EL (cell line): ENCODE data around the gene SNUPN.
A peak's percentile ranks its signal among the peaks of the same experiment; 100 is the strongest.
"Not testable (repeated sequence)": the region's sequence is repeated elsewhere in the genome, so short reads cannot be mapped to it uniquely, and the experiment has no call there.

ENCODE experiments used
- DNase-seq: peaks from one replicate; pipeline ENCODE4 v3.0.0-alpha.2; 2016

SNUPN gene

GRCh38 chr15:75631935-75632334, 6.4 kb upstream of the SNUPN start:
- DNase-seq = no peak

- no peak for DNase-seq
Measured at GRCh38 chr15:75622505-75622904, 3.0 kb downstream of the SNUPN start.

- DNase-seq = peak; percentile 85
Measured at GRCh38 chr15:75620841-75621391, 4.6 kb downstream of the SNUPN start.

DNA sequence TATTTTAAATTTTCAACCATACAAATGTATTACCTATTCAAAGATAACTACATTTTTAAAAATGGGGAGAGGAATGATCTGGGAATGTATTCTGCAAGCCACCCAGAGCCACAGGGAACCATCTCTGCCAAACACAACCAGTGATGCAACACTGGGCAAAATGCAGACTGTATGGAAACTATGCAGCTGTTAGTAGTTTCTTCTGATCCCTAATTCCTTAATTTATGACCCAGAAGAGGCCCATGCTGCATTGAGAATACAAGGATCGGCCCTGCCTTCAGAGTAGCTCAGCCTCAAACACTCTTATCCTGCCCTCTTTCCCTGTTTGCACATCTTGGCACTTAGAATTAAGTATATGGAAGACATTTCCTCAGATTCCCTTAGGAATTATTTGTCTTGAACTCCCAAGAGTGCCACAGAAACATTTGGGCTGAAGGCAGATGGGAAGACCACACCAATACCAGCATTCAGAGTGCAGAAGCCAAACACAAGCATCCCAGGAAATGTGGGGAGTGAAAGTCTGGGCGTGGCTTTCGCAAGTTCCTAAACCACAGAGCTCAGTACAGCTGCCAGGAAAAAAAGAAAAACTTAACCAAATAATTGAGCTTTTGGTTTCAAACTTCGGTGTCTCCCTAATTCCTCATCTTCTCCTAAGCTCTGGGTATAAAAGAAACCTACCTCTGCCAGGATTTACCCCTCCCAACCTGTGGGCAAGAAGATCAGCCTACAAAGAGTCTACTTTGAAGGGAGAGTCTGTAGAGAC, 5.3 kb downstream of the SNUPN start:
- DNase-seq = peak; percentile 61

DNA sequence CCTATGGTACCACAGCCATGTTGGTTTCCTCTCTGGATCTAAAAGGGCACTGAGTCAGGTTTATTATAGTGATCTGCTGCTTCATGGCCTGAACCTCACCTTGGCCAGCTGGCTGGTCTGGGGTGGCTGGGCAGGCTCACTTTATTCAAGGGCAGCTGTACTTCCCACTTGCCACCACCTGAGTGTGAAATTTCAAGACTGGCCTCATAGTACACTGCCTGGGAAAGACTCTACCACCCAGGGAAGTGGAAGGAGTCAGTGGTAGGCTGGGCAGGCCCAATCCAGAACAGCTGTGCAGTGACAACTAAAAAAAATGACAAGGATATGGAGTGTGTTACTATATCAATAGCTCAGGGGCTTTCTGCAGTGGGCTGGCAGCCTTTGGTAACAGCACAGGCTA, 8.8 kb downstream of the SNUPN start:
- DNase-seq = no peak

- DNase-seq = peak; percentile 47
Measured at GRCh38 chr15:75606711-75607699, 18.5 kb downstream of the SNUPN start.

DNA sequence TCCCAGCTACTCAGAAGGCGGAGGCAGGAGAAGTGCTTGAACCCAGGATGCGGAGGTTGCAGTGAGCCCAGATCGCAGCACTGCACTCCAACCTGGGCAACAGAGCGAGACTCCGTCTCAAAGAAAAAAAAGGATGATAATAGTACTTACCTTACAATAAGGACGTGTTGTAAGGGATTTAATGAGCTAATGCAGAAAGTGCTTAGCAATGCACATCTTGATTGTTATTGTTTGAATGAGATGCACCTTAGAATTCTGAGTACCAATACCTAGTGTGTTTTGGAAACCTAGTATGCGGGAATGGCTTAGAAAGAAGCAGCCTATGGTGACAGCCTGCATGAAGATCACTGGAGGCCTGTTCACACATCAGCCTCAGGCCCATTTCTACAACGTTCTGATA, 19.5 kb downstream of the SNUPN start:
- DNase-seq = no peak

- no peak for DNase-seq
Measured at GRCh38 chr15:75599401-75599800, 26.1 kb downstream of the SNUPN start.

- no peak for DNase-seq
Measured at GRCh38 chr15:75598361-75598760, 27.2 kb downstream of the SNUPN start.

DNA sequence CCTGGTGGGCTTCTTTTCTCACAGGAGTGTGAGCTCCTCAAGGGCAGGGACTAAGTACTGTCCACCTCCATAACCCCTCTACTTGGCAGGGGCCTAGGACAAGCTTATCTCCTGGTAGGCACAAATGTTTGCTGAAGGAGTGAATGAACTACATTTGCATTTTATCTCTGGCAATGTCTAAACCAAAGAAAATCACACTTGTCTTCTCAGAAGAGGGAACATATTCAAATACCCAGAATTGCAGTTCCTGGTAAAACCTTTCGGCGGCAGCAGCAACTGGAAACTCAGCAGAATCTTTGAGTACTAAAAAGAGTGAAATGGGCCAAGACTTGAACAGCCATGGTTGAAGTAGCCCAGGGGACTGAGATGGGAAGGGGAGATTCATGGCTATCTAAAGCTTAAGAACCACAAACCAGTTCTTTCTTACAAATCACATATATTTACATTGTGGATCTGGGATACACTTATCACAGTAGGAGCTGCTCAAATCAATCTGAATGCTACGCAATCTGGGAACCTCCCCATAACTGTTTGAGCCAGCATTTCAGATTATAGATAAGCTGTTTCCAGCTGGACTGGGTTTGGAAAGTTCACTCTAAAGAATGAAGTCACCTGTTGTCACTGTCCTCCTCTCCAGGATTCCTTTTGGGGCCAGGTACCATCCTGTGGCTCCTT, 27.7 kb downstream of the SNUPN start:
- peak; percentile 12 for DNase-seq

- no peak for DNase-seq
Measured at GRCh38 chr15:75596703-75597345, 28.7 kb downstream of the SNUPN start.

- DNase-seq = no peak
Measured at GRCh38 chr15:75594276-75594675, 31.2 kb downstream of the SNUPN start.

- no peak for DNase-seq
Measured at GRCh38 chr15:75591655-75592364, 33.7 kb downstream of the SNUPN start.

DNA sequence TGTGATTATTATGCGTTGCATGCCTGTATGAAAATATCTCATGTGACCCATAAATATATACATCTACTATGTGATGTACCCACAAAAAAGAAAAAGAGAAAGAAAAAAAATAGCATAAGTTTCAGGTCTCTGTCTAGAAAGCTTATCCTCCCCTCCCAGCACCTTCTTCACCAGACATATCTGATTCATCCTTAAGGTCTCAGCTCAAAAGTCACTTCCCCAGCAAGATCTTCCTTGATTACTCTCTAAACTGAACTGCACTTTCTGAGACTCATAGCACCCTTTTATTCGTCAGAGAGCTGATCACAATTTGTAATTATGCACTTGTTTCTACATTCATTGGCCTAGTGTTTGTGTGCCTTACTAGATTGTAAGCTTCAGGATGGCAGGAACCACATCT, 35.3 kb downstream of the SNUPN start:
- no peak for DNase-seq

- DNase-seq = no peak
Measured at GRCh38 chr15:75589071-75589470, 36.5 kb downstream of the SNUPN start.

DNA sequence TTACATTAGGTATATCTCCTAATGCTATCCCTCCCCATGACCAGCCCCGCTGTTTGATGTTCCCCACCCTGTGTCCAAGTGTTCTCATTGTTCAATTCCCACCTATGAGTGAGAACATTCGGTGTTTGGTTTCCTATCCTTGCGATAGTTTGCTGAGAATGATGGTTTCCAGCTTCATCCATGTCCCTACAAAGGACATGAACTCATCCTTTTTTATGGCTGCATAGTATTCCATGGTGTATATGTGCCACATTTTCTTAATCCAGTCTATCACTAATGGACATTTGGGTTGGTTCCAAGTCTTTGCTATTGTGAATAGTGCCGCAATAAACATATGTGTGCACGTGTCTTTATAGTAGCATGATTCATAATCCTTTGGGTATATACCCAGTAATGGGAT, 39.1 kb downstream of the SNUPN start:
- not testable (repeated sequence) for DNase-seq

DNA sequence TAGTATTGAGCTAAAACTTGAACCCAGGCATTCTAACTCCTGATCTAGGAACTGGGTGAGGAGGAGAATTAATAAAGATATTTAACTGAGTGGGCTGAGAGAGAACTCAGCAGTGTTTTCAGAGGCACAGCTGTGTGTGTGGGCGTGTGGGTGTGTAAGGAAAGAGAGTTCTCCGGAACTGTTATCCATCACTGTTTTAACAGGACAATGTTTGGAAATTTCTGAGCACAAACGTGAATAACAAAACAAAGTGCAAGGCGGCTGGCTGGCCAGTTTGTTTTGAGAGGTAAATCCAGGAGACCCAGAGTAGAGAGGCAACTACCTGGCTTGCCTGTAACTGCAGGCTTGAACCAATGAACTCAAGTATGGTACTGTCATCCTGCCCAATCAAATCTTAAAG, 41.4 kb downstream of the SNUPN start:
- no peak for DNase-seq

DNA sequence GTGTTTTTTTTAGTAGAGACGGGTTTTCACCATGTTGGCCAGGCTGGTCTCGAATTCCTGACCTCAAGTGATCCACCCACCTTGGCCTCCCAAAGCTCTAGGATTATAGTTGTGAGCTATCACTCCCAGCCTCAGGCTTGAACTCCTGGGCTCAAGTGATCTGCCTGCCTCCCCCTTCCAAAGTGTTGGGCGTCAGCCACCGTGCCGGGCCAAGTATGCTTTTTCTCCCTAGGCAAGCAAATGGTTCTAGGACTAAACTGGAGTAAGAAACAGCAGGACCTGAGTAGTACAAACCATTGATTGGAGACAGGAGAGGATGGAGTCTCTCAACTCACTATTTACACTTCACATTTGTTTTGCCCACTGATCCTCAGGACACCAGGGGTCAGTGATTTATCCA, 41.8 kb downstream of the SNUPN start:
- no peak for DNase-seq

DNA sequence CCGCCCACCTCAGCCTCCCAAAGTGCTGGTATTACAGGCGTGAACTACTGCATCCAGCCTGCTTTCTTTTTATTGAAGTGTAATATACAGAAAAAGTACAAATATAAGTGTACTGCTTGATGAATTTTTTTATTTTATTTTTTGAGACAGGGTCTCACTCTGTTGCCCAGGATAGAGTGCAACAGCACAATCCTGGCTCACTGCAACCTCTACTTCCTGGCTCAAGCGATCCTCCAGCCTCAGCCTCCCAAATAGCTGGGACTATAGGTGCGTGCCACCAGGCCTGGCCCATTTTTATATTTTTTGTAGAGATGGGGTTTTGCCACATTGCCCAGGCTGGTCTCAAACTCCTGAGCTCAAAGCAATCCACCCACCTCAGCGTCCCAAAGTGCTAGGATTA, 42.6 kb downstream of the SNUPN start:
- not testable (repeated sequence) for DNase-seq

DNA sequence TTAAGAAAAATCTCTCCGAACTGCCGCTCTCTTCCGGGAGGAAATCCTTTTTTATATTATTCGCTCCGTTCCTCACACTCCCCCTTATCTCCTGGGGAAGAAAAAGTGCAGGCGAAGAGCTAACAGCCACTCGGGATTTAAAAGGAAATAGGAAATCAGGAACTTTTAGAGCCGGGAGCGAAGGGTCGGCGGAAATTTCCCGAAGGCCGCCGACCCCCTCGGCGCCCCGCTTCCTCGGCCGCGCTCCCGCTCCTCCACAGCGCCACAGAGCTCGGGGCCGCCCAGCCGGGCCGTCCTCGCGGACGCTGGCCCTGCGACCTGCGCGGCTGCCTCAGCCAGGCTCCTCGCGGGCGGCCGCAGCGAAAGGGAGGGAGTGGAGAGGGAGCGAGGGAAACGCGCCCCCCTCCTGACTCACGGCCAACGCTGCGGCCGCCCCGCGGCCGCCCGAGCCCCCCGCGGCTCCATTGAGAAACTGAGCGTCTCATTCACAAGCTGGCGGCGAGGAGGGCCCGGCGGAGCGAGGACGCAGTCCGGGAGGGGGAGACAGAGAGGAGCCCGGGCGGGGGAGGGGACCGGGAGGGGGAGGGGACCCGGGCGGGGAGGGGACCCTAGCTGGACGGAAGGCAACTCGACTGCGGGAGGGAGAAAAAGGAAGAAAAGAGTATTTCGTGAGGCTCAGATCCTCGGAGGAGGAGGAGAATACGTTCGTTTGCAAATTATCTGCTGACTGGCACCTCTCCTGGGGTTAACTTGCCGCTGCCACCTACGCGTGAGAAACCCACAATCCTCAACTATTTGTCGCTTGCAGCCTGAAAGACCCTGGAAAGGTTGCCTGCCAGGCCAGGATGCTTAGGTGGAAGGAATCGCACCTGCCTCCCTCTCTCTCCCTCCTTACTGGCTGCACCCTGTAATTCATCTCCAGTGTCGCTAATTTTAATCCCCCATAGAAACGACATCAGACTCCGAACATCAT, 46.3 kb downstream of the SNUPN start, which contains the start of gene PTPN9:
TSS of gene PTPN9 (minus strand) at position 368 of the 973 bp plus-strand sequence. CDS start 539 bp downstream, outside the sequence.
- peak; percentile 80 for DNase-seq
